Stimulated activated memory B cell treated with anti-CD40 and anti-IgM and Interleukin-4, amounts not matched to agents 10 μg/mL and 1 μg/mL and 100 μg/mL, for 72 hours (primary cell): ENCODE results near the gene PPP2R5B.

Experiments
- ATAC-seq: fragments of 150-1000 bp; cut with Tn5 transposase; 2 replicates; pipeline ENCODE4 v1.10.0; 2021
- H3K27ac Mint-ChIP-seq: one replicate; pipeline ENCODE4 v1.8.0; 2022; ENCODE audit warnings: mild to moderate bottlenecking, mixed read lengths
- H3K27me3 Mint-ChIP-seq: one replicate; pipeline ENCODE4 v1.8.0; 2022; ENCODE audit warnings: mixed read lengths
- H3K36me3 Mint-ChIP-seq: one replicate; pipeline ENCODE4 v1.8.0; 2022; ENCODE audit warnings: mixed read lengths
- H3K4me1 Mint-ChIP-seq: one replicate; pipeline ENCODE4 v1.8.0; 2022; ENCODE audit warnings: mixed read lengths
- H3K4me3 Mint-ChIP-seq: one replicate; pipeline ENCODE4 v1.8.0; 2022; ENCODE audit warnings: mild to moderate bottlenecking, moderate library complexity, mixed read lengths
- H3K9me3 Mint-ChIP-seq: one replicate; pipeline ENCODE4 v1.8.0; 2022; ENCODE audit warnings: mixed read lengths

Gene PPP2R5B

GRCh38 chr11:64885367-64886286 lies 38.9 kb upstream of the PPP2R5B start:
- ATAC-seq = no peak
- peak overlapping the region; percentile 4 for H3K27ac Mint-ChIP-seq
- no peaks in the 10 kb centered on the region for H3K36me3 Mint-ChIP-seq
- no peaks in the 10 kb centered on the region for H3K9me3 Mint-ChIP-seq
- no peak overlapping the region for H3K4me3 Mint-ChIP-seq
- peaks cover 50% of the 10 kb centered on the region for H3K4me1 Mint-ChIP-seq
- H3K27me3 Mint-ChIP-seq = no peaks in the 10 kb centered on the region

DNA sequence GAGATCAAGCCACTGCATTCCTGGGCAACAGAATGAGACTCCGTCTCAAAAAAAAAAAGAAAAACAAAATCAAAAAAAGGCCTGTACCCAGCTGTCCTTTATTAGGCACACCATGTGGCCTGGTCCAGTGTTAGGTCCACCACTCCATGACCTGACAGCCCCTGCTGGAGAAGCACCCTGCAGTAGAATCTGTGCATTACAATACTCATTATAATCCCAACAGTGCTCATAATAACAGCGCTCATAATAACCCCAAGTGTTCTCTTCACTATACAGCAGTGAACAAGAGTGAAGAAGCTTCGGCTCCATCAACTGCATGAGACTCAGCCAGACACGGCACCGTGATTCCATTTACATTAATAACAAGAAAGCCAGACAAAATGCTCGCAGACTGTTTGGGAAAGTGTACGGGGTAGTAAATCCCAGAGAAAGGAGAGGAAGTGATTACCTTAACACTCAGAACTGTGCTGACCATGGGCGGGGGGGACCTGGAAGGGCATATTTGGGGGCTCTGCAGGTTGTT lies 37.2 kb upstream of the PPP2R5B start:
- Mint-ChIP-seq H3K27me3 (no peaks in the 10 kb centered on the region), H3K4me1 (peaks cover 53% of the 10 kb centered on the region), H3K9me3 (no peaks in the 10 kb centered on the region), H3K36me3 (no peaks in the 10 kb centered on the region), H3K4me3 (peak overlapping the region; percentile 14), H3K27ac (peak overlapping the region; percentile 82)
- no peak for ATAC-seq

GRCh38 chr11:64887757-64888405 lies 36.6 kb upstream of the PPP2R5B start:
- Mint-ChIP-seq H3K36me3 (no peaks in the 10 kb centered on the region), H3K27me3 (no peaks in the 10 kb centered on the region), H3K27ac (peak overlapping the region; percentile 82), H3K4me3 (peak overlapping the region; percentile 77), H3K9me3 (no peaks in the 10 kb centered on the region), H3K4me1 (peaks cover 55% of the 10 kb centered on the region)
- ATAC-seq = peak; percentile 92

DNA sequence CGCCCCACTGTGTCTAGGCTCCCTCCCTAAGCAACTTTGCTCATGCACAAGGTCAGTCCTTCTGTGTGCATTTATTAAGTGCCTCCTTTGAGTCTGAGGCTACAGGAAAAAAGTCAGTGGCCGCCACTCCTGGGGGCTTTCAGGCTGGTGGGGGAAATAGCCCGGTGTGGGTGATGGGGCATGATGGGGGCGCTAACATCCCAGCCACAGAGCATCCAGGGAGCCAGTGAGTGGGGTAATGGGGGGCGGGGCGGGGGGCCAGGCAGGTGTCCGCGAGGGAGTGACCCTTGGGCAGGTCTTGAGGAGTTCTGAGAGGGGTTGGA lies 36.1 kb upstream of the PPP2R5B start:
- peaks cover 55% of the 10 kb centered on the region for H3K4me1 Mint-ChIP-seq
- peak overlapping the region; percentile 82 for H3K27ac Mint-ChIP-seq
- H3K9me3 Mint-ChIP-seq = no peaks in the 10 kb centered on the region
- no peaks in the 10 kb centered on the region for H3K27me3 Mint-ChIP-seq
- no peak for ATAC-seq
- H3K36me3 Mint-ChIP-seq = no peaks in the 10 kb centered on the region
- peak overlapping the region; percentile 77 for H3K4me3 Mint-ChIP-seq

DNA sequence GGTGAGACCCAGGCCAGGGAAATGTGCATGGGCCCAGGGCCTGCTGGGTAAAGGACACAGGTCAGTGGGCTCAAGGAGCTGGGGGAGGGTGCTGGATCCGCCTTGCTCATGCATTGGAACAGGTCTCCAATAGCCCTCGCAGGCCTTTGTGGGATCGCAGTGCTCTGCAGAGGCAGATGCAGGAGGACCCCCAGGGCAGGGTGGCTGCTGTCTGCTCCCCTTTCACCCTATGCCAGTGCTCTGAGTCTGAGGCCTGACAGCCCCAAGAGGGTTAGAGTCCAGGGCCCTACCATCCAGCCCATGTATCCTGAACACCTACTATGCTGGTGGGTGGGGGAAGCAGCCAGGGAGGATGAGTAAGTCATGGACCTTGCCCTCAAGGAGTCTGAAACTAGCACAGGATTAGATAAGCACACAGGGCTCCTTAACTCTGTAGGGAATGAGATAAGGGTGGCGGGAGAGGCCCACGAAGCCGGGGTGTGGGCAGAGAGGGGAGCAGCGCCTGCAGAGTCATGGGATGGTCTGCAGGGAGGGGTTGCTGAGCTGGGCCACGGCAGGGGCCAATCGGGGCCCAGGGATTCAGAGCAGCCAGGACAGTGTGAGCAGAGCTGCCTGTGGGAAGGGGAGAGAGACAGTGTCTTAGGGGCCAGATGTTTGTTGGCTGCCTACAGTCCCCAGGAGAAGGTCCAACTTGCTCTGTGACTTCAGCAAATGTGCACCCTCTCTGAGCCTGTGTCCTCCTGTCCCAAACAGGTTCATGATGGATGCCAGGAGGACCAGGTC lies 35.6 kb upstream of the PPP2R5B start:
- peaks cover 56% of the 10 kb centered on the region for H3K4me1 Mint-ChIP-seq
- H3K27me3 Mint-ChIP-seq = no peaks in the 10 kb centered on the region
- peak overlapping the region; percentile 82 for H3K27ac Mint-ChIP-seq
- H3K36me3 Mint-ChIP-seq = no peaks in the 10 kb centered on the region
- ATAC-seq = no peak
- H3K9me3 Mint-ChIP-seq = no peaks in the 10 kb centered on the region
- no peak overlapping the region for H3K4me3 Mint-ChIP-seq

DNA sequence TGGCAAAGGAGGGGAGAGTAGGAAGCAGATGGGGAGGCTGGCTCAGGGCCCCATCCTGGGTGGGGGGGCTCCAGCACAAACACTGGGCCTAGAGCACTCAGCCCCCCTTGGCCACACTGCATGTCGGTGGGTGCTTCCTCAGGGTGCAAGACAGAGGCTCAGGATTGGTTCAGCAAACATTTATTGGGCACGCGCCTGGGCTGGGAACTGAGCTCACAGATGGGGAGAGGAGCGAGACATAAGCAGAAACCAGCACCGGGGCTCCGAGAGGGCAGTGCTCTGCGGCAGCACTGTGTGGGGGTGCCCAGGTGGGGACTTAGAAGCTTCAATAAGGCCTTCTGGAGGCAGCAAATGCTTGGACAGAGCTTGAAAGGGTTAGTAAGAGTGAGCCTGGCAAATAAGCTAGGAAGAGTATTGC lies 34.0 kb upstream of the PPP2R5B start:
- peaks cover 2% of the 10 kb centered on the region for H3K36me3 Mint-ChIP-seq
- H3K27me3 Mint-ChIP-seq = no peaks in the 10 kb centered on the region
- H3K4me1 Mint-ChIP-seq = peaks cover 54% of the 10 kb centered on the region
- H3K4me3 Mint-ChIP-seq = no peak overlapping the region
- H3K27ac Mint-ChIP-seq = peak overlapping the region; percentile 6
- no peak for ATAC-seq
- no peaks in the 10 kb centered on the region for H3K9me3 Mint-ChIP-seq

- peak overlapping the region; percentile 34 for H3K27ac Mint-ChIP-seq
- H3K27me3 Mint-ChIP-seq = no peaks in the 10 kb centered on the region
- peaks cover 10% of the 10 kb centered on the region for H3K36me3 Mint-ChIP-seq
These were observed 33.2 kb upstream of the PPP2R5B start for GRCh38 chr11:64891215-64891848.

DNA sequence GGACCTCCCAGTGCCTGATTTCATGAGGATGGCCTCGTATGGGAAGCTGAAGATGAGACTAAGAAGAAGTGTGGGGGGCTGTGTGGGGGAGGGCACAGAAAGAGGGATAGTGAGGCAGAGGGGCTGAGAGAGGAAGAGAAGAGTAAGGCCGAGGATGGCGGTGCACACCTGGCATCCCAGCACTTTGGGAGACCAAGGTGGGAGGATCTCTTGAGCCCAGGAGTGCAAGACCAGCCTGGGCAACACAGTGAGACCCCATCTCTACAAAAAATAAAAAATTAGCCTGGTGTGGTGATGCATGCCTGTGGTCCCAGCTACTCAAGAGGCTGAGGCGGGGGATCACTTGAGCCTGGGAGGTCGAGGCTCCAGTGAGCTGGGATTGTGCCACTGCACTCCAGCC lies 32.6 kb upstream of the PPP2R5B start:
- Mint-ChIP-seq H3K9me3 (no peaks in the 10 kb centered on the region), H3K4me1 (peaks cover 49% of the 10 kb centered on the region), H3K27ac (peak overlapping the region; percentile 34), H3K36me3 (peaks cover 11% of the 10 kb centered on the region), H3K4me3 (no peak overlapping the region), H3K27me3 (no peaks in the 10 kb centered on the region)
- no peak for ATAC-seq

More at GRCh38 chr11:64891215-64891848, 33.2 kb upstream of the PPP2R5B start:
- ATAC-seq = no peak
- H3K4me3 Mint-ChIP-seq = no peak overlapping the region
- H3K9me3 Mint-ChIP-seq = no peaks in the 10 kb centered on the region
- peaks cover 49% of the 10 kb centered on the region for H3K4me1 Mint-ChIP-seq

GRCh38 chr11:64892411-64892831 lies 32.1 kb upstream of the PPP2R5B start:
- no peak overlapping the region for H3K4me3 Mint-ChIP-seq
- peak overlapping the region; percentile 34 for H3K27ac Mint-ChIP-seq
- H3K36me3 Mint-ChIP-seq = peaks cover 16% of the 10 kb centered on the region
- H3K27me3 Mint-ChIP-seq = no peaks in the 10 kb centered on the region
- H3K9me3 Mint-ChIP-seq = no peaks in the 10 kb centered on the region
- no peak for ATAC-seq
- H3K4me1 Mint-ChIP-seq = peaks cover 46% of the 10 kb centered on the region

DNA sequence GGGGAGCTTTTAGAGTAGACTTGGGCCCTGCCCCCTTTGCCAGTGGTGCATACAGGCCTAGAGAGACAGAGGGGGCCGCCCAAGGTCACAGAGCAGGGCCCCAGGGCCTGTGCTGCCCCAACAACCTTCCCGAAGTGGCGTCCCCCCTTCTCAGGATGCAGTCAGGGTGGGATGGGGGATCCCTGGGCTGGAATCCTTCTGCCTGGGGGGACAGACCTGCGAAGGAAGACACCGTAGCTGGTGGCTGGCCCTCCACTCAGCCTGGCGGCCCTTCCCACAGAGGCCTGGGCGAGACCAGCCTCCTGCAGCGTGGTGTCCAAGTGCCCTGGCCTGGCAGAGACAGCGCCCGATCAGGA lies 31.7 kb upstream of the PPP2R5B start:
- ATAC-seq = no peak
- Mint-ChIP-seq H3K4me1 (peaks cover 42% of the 10 kb centered on the region), H3K4me3 (no peak overlapping the region), H3K36me3 (peaks cover 20% of the 10 kb centered on the region), H3K27ac (peak overlapping the region; percentile 34), H3K9me3 (no peaks in the 10 kb centered on the region), H3K27me3 (no peaks in the 10 kb centered on the region)

DNA sequence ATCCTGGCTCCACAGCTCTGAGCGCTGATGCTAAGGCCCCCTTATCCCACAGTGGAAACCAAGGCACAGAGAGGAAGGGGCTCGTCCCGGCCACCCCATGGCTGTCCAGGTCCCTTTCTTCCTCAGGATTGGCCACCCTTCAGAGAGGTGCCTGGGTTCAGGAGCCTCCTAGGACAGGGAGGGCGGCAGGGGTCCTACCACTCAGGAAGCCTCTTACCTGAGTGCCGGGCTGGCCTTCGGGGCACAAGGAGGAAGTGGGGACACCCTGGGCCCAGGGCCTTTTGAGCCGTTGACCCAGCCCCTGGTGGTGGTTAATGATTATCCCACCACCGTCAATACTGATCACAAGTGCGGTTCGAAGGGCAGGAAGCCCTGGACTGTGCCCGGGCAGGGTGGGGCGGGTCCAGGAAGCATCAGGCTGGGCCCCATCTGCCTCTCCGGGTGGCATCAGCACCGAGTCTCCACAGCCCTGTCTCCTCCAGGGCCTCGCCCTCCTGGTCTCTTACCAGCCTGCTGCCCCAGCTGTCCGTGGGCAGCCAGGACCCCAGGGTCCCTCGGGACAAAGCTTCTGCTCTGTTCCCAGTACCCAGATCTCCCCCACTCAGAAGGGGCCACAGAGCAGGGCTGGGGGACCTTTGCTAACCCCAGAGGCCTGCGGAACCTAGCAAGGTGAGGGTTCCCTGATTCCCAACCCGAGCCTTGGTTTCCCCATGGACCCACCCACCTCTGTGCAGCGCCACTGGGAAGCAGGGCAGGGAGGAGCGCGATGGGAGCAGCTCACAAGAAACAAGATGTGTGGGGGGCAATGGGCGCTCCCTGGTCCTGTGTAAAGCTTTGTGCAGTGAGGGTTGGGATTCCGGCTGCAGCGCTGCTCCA lies 31.1 kb upstream of the PPP2R5B start:
- no peak overlapping the region for H3K4me3 Mint-ChIP-seq
- H3K4me1 Mint-ChIP-seq = peaks cover 36% of the 10 kb centered on the region
- peaks cover 20% of the 10 kb centered on the region for H3K36me3 Mint-ChIP-seq
- ATAC-seq = no peak
- no peak overlapping the region for H3K27ac Mint-ChIP-seq
- no peaks in the 10 kb centered on the region for H3K27me3 Mint-ChIP-seq
- H3K9me3 Mint-ChIP-seq = no peaks in the 10 kb centered on the region

GRCh38 chr11:64894070-64894811 lies 30.2 kb upstream of the PPP2R5B start:
- H3K27ac Mint-ChIP-seq = no peak overlapping the region
- no peaks in the 10 kb centered on the region for H3K27me3 Mint-ChIP-seq
- H3K9me3 Mint-ChIP-seq = no peaks in the 10 kb centered on the region
- H3K4me3 Mint-ChIP-seq = no peak overlapping the region
- H3K4me1 Mint-ChIP-seq = peaks cover 30% of the 10 kb centered on the region
- peaks cover 23% of the 10 kb centered on the region for H3K36me3 Mint-ChIP-seq
- ATAC-seq = peak; percentile 92

- Mint-ChIP-seq H3K36me3 (peaks cover 30% of the 10 kb centered on the region), H3K27me3 (no peaks in the 10 kb centered on the region), H3K4me1 (peaks cover 34% of the 10 kb centered on the region), H3K9me3 (no peaks in the 10 kb centered on the region), H3K27ac (no peak overlapping the region), H3K4me3 (no peak overlapping the region)
- ATAC-seq = no peak
These were observed 29.6 kb upstream of the PPP2R5B start for GRCh38 chr11:64894812-64895452.
